Articular chondrocyte of knee joint (primary cell): ENCODE data around the gene GLIPR1. TPM values are rescaled to one million over a fixed set of nuclear protein-coding genes. Genes with fewer than 3 reads are reported as not detected.

Experiments used
- total RNA-seq: library from RNA; depleted of rRNA; stranded (reverse); fragments of >200 nt; gene quantifications from 2 replicates; pipeline ENCODE4 v1.2.3, GENCODE V29; 2012

The GLIPR1 gene
- total RNA-seq = 255 and 301 TPM in 2 replicates

DNA sequence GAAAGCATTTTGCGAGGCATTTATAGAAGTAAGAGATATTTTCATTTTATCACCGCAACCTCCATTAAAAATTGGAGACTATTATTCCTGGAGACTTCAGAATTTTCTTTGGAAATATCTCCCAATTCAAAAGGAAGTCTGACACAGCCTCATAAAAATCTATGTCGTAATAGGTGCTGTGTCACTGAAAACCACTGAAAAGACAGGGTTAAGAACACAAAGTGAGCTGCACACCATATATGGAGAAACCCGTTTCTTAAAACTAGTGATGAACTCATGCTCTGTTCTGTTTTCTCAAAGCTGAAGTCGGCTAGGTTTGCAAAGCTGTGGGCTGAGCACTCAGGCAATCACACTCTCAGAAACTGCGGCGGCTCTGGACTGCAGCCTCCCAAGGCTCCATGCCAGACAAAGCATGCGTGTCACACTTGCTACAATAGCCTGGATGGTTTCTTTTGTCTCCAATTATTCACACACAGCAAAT is at the start of gene GLIPR1:
GLIPR1 (plus strand) TSS at position 287 of the 481 bp plus-strand sequence; CDS start at position 413, 126 bp downstream.

GRCh38 chr12:75511116-75512048 is 30.8 kb downstream of the GLIPR1 start, which contains the start of gene KRR1:
KRR1 (minus strand) TSS chr12:75511609; CDS start chr12:75511597, 12 bp downstream.

Other genes starting within 250 kb of the GLIPR1 start
- gene CAPS2, start 150.4 kb upstream of the GLIPR1 start, total RNA-seq = 7.8 and 8.4 TPM in 2 replicates
- not detected in 2 replicates for gene GLIPR1L1, start 146.1 kb upstream of the GLIPR1 start, total RNA-seq
- 0.65 and 0.97 TPM in 2 replicates for gene GLIPR1L2, start 89.7 kb upstream of the GLIPR1 start, total RNA-seq
- 44.3 and 58.5 TPM in 2 replicates for gene KRR1, start 30.9 kb downstream of the GLIPR1 start, total RNA-seq